ENCODE data around the gene STK25.
"Not testable (repeated sequence)": the region's sequence is repeated elsewhere in the genome, so short reads cannot be mapped to it uniquely, and the experiment has no call there.

Gene STK25

DNA sequence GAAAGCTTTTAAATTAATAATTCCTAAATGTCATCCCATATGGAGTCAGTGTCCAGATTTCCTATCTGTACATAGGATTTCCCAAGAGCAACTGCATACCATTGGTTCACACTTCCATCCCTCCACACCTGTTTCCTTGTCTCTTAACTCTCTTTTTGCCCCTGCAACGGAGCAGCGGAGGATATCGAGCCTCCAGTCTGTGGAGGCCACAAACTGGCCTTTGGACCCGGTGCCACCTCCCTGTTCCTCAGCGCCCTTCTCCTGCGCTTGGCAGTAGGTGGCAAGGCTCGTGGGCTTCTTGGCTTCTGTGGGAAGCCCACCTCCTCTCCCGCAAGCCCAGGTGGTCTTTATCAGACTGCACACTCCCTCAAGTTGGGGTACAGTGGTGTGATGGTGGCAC lies 23.8 kb upstream of the STK25 start:
- Histone ChIP-seq H3K4me2 (ENCODE audit: low read length) (no peak overlapping the region), H3K27ac (no peak overlapping the region), H3K36me3 (ENCODE audit: control insufficient read depth, insufficient read depth, low read length) (no peaks in the 10 kb centered on the region), H3K27me3 (ENCODE audit: control insufficient read depth, insufficient read depth, low read length) (no peaks in the 10 kb centered on the region), H2AFZ (no peak overlapping the region), H3K4me1 (no peaks in the 10 kb centered on the region), H3K79me2 (no peaks in the 10 kb centered on the region), H3K4me3 (ENCODE audit: low read depth, low read length) (no peak overlapping the region), H3K9ac (no peak overlapping the region), H3K9me3 (ENCODE audit: control insufficient read depth, low read length) (no peaks in the 10 kb centered on the region)
- TF ChIP-seq, protein P1, sequence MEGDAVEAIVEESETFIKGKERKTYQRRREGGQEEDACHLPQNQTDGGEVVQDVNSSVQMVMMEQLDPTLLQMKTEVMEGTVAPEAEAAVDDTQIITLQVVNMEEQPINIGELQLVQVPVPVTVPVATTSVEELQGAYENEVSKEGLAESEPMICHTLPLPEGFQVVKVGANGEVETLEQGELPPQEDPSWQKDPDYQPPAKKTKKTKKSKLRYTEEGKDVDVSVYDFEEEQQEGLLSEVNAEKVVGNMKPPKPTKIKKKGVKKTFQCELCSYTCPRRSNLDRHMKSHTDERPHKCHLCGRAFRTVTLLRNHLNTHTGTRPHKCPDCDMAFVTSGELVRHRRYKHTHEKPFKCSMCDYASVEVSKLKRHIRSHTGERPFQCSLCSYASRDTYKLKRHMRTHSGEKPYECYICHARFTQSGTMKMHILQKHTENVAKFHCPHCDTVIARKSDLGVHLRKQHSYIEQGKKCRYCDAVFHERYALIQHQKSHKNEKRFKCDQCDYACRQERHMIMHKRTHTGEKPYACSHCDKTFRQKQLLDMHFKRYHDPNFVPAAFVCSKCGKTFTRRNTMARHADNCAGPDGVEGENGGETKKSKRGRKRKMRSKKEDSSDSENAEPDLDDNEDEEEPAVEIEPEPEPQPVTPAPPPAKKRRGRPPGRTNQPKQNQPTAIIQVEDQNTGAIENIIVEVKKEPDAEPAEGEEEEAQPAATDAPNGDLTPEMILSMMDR (IDR thresholded peaks at IDR 0.05), result no peak

DNA sequence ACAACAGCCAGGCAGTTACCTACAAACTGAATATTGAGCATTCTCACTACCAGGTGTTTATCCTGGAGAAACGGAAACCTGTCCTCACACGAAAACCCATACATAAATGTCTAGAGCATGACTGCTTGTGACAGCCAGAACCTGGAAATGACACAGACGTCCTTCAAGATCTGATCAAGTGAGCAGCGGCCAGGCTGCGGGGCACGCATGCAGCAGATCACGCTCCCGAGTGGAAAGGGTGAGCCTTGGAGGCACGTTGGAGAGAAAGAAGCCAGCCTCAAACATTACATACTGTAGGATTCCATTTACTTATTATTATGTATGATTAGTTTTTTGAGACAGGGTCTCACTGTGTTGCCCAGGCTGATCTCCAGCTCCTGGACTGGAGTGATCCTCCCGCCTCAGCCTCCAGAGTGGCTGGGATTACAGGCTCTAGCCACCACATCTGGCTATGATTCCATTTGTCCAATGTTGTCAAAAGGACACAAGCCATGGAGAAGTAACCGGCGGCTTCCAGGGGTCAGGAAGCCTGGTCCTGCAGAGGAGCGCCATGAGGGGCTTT lies 22.9 kb upstream of the STK25 start:
- H3K27me3 ChIP-seq (ENCODE audit: control insufficient read depth, insufficient read depth, low read length), result no peaks in the 10 kb centered on the region
- no peaks in the 10 kb centered on the region for H3K79me2 ChIP-seq
- H3K4me2 ChIP-seq (ENCODE audit: low read length), result no peak overlapping the region
- no peaks in the 10 kb centered on the region for H3K4me1 ChIP-seq
- TF ChIP-seq, protein P1 (IDR thresholded peaks at IDR 0.05), result no peak
- no peak overlapping the region for H3K9ac ChIP-seq
- H3K4me3 ChIP-seq (ENCODE audit: low read depth, low read length), result no peak overlapping the region
- H3K27ac ChIP-seq, result no peak overlapping the region
- H3K9me3 ChIP-seq (ENCODE audit: control insufficient read depth, low read length), result no peaks in the 10 kb centered on the region
- H3K36me3 ChIP-seq (ENCODE audit: control insufficient read depth, insufficient read depth, low read length), result no peaks in the 10 kb centered on the region
- H2AFZ ChIP-seq, result no peak overlapping the region

DNA sequence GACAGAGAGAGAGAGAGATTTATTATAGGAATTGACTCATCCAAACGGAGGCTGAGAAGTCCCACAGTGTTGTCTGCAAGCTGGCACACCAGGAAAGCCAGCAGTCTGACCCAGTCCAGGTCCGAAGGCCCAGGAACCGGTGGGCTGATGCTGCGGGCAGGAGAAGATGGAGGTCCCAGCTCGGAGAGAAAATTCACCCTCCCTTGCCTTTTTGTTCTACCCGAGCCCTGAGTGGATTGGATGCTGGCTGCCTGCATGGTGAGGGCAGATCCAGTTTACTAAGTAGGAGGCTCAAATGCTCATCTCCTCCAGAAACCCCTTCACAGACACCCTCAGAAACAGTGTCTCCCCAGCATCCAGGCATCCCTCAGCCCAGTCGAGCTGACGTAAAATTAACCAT lies 22.2 kb upstream of the STK25 start:
- Histone ChIP-seq H3K27me3 (ENCODE audit: control insufficient read depth, insufficient read depth, low read length) (no peaks in the 10 kb centered on the region), H3K27ac (no peak overlapping the region), H3K9ac (no peak overlapping the region), H3K4me3 (ENCODE audit: low read depth, low read length) (no peak overlapping the region), H3K4me1 (no peaks in the 10 kb centered on the region), H3K4me2 (ENCODE audit: low read length) (no peak overlapping the region), H3K36me3 (ENCODE audit: control insufficient read depth, insufficient read depth, low read length) (no peaks in the 10 kb centered on the region), H2AFZ (no peak overlapping the region), H3K9me3 (ENCODE audit: control insufficient read depth, low read length) (no peaks in the 10 kb centered on the region), H3K79me2 (no peaks in the 10 kb centered on the region)
- TF ChIP-seq, protein P1 (IDR thresholded peaks at IDR 0.05), result no peak

DNA sequence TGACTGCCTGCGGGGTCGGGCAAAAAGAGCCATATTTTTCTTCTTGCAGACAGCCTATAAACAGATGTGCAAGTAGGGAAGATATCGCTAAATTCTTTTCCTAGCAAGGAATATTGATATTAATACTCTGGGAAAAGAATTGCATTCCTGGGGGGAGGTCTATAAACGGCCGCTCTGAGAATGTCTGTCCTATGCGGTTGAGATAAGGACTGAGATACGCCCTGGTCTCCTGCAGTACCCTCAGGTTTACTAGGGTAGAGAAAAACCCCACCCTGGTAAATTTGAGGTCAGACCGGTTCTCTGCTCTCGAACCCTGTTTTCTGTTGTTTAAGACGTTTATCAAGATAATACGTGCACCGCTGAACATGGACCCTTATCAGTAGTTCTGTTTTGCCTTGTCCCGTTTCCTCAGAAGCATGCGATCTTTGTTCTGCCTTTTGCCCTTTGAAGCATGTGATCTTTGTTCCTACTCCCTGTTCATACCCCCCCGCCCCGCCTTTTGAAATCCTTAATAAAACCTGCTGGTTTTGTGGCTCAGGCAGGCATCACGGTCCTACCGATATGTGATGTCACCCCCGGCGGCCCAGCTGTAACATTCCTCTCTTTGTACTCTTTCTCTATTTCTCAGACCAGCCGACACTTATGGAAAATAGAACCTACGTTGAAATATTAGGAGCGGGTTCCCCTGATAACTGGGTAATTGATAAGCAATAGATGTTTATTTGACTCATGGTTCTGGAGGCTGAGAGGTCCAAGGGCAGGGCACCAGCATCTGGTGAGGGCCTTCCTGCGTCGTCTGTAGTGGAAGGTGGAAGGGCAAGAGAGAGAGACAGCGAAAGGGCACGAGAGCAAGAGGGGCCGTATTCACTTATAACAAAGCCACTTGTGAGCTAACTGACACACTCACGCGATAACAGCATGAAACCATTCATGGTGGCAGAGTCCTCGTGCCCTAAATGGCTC lies 17.7 kb upstream of the STK25 start:
- not testable (repeated sequence) for H3K4me3 ChIP-seq (ENCODE audit: low read depth, low read length); H3K27me3 ChIP-seq (ENCODE audit: control insufficient read depth, insufficient read depth, low read length); H3K79me2 ChIP-seq; H2AFZ ChIP-seq; H3K9ac ChIP-seq; H3K4me2 ChIP-seq (ENCODE audit: low read length); H3K4me1 ChIP-seq; H3K36me3 ChIP-seq (ENCODE audit: control insufficient read depth, insufficient read depth, low read length); H3K27ac ChIP-seq; H3K9me3 ChIP-seq (ENCODE audit: control insufficient read depth, low read length)

DNA sequence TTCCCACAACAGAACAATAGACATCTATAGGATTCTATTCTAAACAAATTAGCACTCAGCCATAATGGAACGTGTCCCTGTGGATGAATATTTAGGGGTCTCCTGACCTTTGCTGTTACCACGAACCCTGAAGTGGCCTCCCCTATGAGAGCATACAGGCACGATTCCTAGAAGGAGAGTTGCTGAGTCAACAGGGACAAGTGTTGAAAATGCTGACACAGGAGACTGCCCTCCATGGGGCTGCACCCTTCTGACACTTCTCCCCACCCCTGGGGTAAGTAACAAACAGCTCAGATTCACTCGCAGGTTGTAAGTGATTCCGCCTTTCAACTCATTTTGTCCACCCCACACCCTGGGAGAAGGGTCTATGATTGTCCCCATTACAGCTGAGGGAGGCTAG lies 14.1 kb upstream of the STK25 start:
- no peak overlapping the region for H3K4me3 ChIP-seq (ENCODE audit: low read depth, low read length)
- no peak overlapping the region for H3K27ac ChIP-seq
- no peak overlapping the region for H3K9ac ChIP-seq
- H2AFZ ChIP-seq, result peak overlapping the region; percentile 4
- H3K27me3 ChIP-seq (ENCODE audit: control insufficient read depth, insufficient read depth, low read length), result no peaks in the 10 kb centered on the region
- H3K4me1 ChIP-seq, result no peaks in the 10 kb centered on the region
- H3K79me2 ChIP-seq, result no peaks in the 10 kb centered on the region
- no peaks in the 10 kb centered on the region for H3K36me3 ChIP-seq (ENCODE audit: control insufficient read depth, insufficient read depth, low read length)
- no peaks in the 10 kb centered on the region for H3K9me3 ChIP-seq (ENCODE audit: control insufficient read depth, low read length)
- TF ChIP-seq, protein P1 (IDR thresholded peaks at IDR 0.05), result no peak
- peak overlapping the region; percentile 36 for H3K4me2 ChIP-seq (ENCODE audit: low read length)

Data from parathyroid adenoma (tissue), 2 donors.